GM18858 (cell line): ENCODE results near the gene USP24.

Experiments
- ATAC-seq: cut with Tn5 transposase; IDR thresholded peaks from one replicate; pipeline ENCODE4 v1.9.1; 2021; ENCODE audit not compliant: unreplicated experiment

The USP24 gene

GRCh38 chr1:55055084-55055882 is 159.9 kb downstream of the USP24 start:
- no peak for ATAC-seq

- ATAC-seq: no peak
Observed at GRCh38 chr1:55054396-55054795, 160.8 kb downstream of the USP24 start.

- ATAC-seq: no peak
Observed at GRCh38 chr1:55053265-55053954, 161.8 kb downstream of the USP24 start.

- no peak for ATAC-seq
Observed at GRCh38 chr1:55052221-55053142, 162.7 kb downstream of the USP24 start.

- ATAC-seq: no peak
Observed at GRCh38 chr1:55051621-55052020, 163.5 kb downstream of the USP24 start.

- no peak for ATAC-seq
Observed at GRCh38 chr1:55051169-55051568, 164.0 kb downstream of the USP24 start.

GRCh38 chr1:55050283-55050682 is 164.9 kb downstream of the USP24 start:
- no peak for ATAC-seq

GRCh38 chr1:55049914-55050278 is 165.3 kb downstream of the USP24 start:
- ATAC-seq: no peak

GRCh38 chr1:55049271-55049913 is 165.8 kb downstream of the USP24 start:
- ATAC-seq: no peak

GRCh38 chr1:55048453-55049270 is 166.5 kb downstream of the USP24 start:
- no peak for ATAC-seq

- no peak for ATAC-seq
Observed at GRCh38 chr1:55047611-55048010, 167.6 kb downstream of the USP24 start.

GRCh38 chr1:55046871-55047270 is 168.3 kb downstream of the USP24 start:
- ATAC-seq: no peak

GRCh38 chr1:55045430-55045829 is 169.7 kb downstream of the USP24 start:
- ATAC-seq: no peak

- ATAC-seq: no peak
Observed at GRCh38 chr1:55044617-55045397, 170.4 kb downstream of the USP24 start.

GRCh38 chr1:55043726-55044125 is 171.4 kb downstream of the USP24 start:
- ATAC-seq: no peak

GRCh38 chr1:55043011-55043410 is 172.2 kb downstream of the USP24 start:
- no peak for ATAC-seq

GRCh38 chr1:55041613-55042012 is 173.6 kb downstream of the USP24 start:
- no peak for ATAC-seq

- no peak for ATAC-seq
Observed at GRCh38 chr1:55040933-55041494, 174.2 kb downstream of the USP24 start.
